ENCODE results near the gene ACVR2B.
A peak's percentile ranks its signal among the peaks of the same experiment; 100 is the strongest.

GRCh38 chr3:38404286-38404685 is 49.4 kb upstream of the ACVR2B start:
- no peak for TF ChIP-seq CTCF (IDR thresholded peaks at IDR 0.05)
- no peak for TF ChIP-seq POLR2A (IDR thresholded peaks at IDR 0.05)
- TF ChIP-seq POLR2AphosphoS5 (IDR thresholded peaks at IDR 0.05) = peak in 1 of 3 donors; percentile 27
- no peak for TF ChIP-seq EP300 (IDR thresholded peaks at IDR 0.05)

Measured in stomach (tissue), 4 donors.